Epithelial cell of proximal tubule (primary cell): Measurements from ENCODE around the gene NDP. TPM values are rescaled to one million over a fixed set of nuclear protein-coding genes. Genes with fewer than 3 reads are reported as not detected.
"Not testable (repeated sequence)": the region's sequence is repeated elsewhere in the genome, so short reads cannot be mapped to it uniquely, and the experiment has no call there.

Source experiments
- DNase-seq: peaks from one replicate; pipeline ENCODE4 v3.0.0-alpha.2; 2011; ENCODE audit warnings: low read depth
- H3K4me3 ChIP-seq: 2 replicates; pipeline ENCODE4 v1.5.1; 2011; ENCODE audit warnings: low read depth, mild to moderate bottlenecking, low read length
- total RNA-seq: library from RNA; depleted of rRNA; stranded (reverse); fragments of >200 nt; gene quantifications from 2 replicates; pipeline ENCODE4 v1.2.3, GENCODE V29; 2015
- TF ChIP-seq, protein P1 (sequence below): conservative IDR thresholded peaks from 2 replicates; pipeline ENCODE4 v1.5.1; 2012; ENCODE audit warnings: low read depth, mild to moderate bottlenecking, low read length

Gene NDP
- total RNA-seq, 1 donor from 2014 or later = not detected

DNA sequence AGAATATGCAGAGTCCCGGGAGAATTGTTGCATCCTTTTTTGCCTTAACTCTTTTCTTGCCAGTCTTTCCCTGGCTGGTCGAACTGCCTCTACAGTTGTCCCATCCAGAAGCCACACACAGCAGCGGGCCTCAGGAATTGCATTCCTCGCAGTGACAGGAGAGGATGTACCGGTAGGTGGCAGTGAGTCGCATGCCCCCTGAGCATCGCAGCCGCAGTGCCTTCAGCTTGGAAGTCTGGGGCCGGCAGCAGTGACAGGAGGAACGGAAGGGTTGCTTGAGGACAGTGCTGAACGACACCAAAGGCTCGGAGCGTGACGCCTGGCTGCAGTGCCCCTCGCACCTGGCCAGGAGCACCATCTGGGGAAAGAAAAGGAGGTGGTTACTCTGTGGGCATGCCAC, 23.5 kb downstream of the NDP start:
- no peak overlapping the region for H3K4me3 ChIP-seq
- DNase-seq = no peak

DNA sequence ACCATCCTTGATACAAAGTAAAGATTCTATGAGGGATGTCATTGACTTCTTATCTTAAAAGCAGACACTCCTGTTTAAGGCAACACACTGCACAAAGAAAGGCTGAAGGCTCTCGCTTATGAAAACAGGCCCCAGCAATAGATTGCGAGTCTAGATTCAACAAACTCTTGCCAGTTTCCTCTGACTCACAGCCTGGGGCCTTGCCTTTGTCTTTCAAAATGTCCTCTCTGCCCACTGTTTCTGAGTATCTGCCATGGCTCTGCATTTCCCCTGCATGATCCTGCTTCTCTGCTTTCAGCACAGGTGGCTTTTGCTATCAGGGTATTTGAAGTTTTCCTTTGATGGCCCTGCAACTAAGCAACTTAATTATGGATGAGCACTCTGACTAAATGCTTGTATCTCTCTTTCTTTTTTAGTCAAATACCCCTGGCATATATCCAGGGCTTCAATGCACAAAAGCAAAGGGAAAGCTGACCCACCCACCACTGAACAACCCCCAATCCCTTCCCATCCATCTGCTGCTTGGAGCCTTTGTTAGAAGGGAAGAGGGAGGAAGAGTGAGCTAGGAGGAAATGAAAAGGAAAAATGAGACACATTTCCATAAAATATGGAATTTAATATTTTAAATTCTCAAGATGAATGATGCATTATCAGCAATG, 32.2 kb downstream of the NDP start:
- TF ChIP-seq, protein P1, sequence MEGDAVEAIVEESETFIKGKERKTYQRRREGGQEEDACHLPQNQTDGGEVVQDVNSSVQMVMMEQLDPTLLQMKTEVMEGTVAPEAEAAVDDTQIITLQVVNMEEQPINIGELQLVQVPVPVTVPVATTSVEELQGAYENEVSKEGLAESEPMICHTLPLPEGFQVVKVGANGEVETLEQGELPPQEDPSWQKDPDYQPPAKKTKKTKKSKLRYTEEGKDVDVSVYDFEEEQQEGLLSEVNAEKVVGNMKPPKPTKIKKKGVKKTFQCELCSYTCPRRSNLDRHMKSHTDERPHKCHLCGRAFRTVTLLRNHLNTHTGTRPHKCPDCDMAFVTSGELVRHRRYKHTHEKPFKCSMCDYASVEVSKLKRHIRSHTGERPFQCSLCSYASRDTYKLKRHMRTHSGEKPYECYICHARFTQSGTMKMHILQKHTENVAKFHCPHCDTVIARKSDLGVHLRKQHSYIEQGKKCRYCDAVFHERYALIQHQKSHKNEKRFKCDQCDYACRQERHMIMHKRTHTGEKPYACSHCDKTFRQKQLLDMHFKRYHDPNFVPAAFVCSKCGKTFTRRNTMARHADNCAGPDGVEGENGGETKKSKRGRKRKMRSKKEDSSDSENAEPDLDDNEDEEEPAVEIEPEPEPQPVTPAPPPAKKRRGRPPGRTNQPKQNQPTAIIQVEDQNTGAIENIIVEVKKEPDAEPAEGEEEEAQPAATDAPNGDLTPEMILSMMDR = no peak
- DNase-seq = no peak
- H3K4me3 ChIP-seq = no peak overlapping the region

More for the DNA sequence above, 23.5 kb downstream of the NDP start:
- TF ChIP-seq, protein P1 = peak; percentile 59

DNA sequence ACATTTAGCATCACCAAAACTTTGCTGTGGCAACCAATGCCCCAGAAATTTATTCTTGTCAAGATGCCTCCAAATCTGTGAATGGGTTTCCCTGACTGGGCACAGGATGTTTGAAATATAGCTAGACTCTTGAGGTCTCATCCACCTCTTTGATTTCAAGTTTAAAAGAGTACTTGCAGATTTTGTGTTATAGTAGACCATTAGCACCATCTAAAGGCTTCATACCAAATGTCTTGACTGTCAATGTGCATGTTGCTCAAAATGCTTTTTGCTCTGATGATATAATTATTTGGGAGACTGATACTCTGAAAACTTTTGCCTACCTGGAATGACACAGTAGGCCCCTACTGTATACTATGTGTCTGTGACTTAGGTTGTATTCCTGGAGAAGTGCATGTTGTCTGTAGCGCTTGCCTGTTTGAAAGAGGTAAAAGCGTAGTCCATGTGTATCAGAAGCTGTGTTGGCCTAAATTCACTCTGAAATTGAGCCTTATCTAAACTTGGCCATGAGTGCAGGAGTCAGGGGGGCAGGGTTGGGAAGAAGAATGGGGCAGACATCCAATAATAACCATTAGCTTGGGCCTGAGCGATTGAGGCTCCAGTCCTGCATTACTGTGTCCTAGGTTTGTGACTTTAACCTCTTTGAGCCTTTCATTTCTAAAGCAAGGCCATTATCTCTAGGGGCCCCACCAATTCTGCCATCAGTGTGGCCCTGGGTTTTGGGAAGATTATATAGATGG, 33.8 kb downstream of the NDP start:
- no peak for DNase-seq
- H3K4me3 ChIP-seq = no peak overlapping the region
- TF ChIP-seq, protein P1 = peak; percentile 52

DNA sequence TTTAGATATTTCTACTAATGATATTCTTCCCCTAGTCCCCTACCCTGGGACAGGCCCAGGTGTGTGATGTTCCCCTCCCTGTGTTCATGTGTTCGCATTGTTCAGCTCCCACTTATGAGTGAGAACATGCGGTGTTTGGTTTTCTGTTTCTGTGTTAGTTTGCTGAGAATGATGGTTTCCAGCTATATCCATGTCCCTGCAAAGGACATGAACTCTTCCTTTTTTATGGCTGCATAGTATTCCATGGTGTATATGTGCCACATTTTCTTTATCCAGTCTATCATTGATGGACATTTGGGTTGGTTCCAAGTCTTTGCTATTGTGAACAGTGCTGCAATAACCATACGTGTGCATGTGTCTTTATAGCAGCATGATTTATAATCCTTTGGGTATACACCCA, 51.2 kb downstream of the NDP start:
- H3K4me3 ChIP-seq = not testable (repeated sequence)

DNA sequence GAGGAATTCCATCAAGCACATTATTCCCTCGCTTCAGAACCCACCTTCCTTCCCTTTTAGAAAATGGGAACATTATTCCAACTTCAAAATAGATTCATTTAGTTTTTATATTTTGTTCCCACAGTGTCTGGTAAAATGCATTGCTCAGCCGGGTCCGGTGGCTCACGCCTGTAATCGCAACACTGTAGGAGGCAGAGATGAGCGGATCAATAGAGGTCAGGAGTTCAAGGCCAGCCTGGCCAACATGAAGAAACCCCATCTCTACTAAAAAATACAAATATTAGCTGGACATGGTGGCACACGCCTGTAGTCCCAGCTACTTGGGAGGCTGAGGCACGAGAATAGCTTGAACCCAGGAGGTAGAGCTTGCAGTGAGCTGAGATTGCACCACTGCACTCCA, 62.4 kb downstream of the NDP start:
- DNase-seq, H3K4me3 ChIP-seq: not testable (repeated sequence)

More for the DNA sequence above, 51.2 kb downstream of the NDP start:
- DNase-seq = not testable (repeated sequence)

- TF ChIP-seq, protein P1 = no peak
- H3K4me3 ChIP-seq = no peak overlapping the region
- no peak for DNase-seq
Measured at GRCh38 chrX:43910012-43910411, 63.2 kb downstream of the NDP start.

- TF ChIP-seq, protein P1 = no peak
- no peak for DNase-seq
- no peak overlapping the region for H3K4me3 ChIP-seq
Measured at GRCh38 chrX:43909141-43909540, 64.0 kb downstream of the NDP start.
